Heart left ventricle (tissue), 16 donors: ENCODE results near the gene CALB2. TPM values are rescaled to one million over a fixed set of nuclear protein-coding genes. Genes with fewer than 3 reads are reported as not detected.

Experiments
- ATAC-seq, 4 donors: fragments of 200-7000 bp; cut with Tn5 transposase; one replicate each; pipeline ENCODE4 v1.9.1; 2020 to 2022; ENCODE audit warnings: moderate library complexity in 4 of 4, mild to moderate bottlenecking in 3 of 4, moderate number of reproducible peaks in 1 of 4
- DNase-seq, 5 donors: peaks; one replicate each; pipeline ENCODE4 v3.0.0-alpha.2; 2020
- H3K27ac ChIP-seq, 12 donors: fragments of 200-600 bp; sonication (generic) in 4 of 12; one replicate each; pipeline versions ENCODE4 v1.5.0 to v1.8.0; 2016 to 2022; ENCODE audit warnings: mild to moderate bottlenecking in 2 of 12
- H3K27me3 ChIP-seq, 9 donors: fragments of 200-600 bp; sonication (generic) in 2 of 9; one replicate each; pipeline versions ENCODE4 v1.5.1 to v1.8.0; 2016 to 2022; ENCODE audit warnings: mild to moderate bottlenecking in 3 of 9
- H3K36me3 ChIP-seq, 9 donors: fragments of 200-600 bp; sonication (generic) in 2 of 9; one replicate each; pipeline versions ENCODE4 v1.5.0 to v1.8.0; 2018 to 2022; ENCODE audit warnings: mild to moderate bottlenecking in 2 of 9
- H3K4me1 ChIP-seq, 12 donors: fragments of 200-600 bp; sonication (generic) in 4 of 12; one replicate each; pipeline versions ENCODE4 v1.5.0 to v1.8.0; 2016 to 2022; ENCODE audit warnings: mild to moderate bottlenecking in 3 of 12
- H3K4me3 ChIP-seq, 12 donors: fragments of 200-600 bp; sonication (generic) in 4 of 12; one replicate each; pipeline versions ENCODE4 v1.5.0 to v1.8.0; 2017 to 2022; ENCODE audit warnings: mild to moderate bottlenecking in 9 of 12, moderate library complexity in 4 of 12
- H3K9me3 ChIP-seq, 12 donors: fragments of 200-600 bp; sonication (generic) in 4 of 12; one replicate each; pipeline versions ENCODE4 v1.5.0 to v1.8.0; 2016 to 2022; ENCODE audit warnings: mild to moderate bottlenecking in 1 of 12
- POLR2A ChIP-seq, 2 donors: fragments of 450-650 bp; IDR thresholded peaks; one replicate each; pipeline ENCODE4 v1.6.1; 2017; ENCODE audit warnings: antibody characterized with exemption in 2 of 2, mild to moderate bottlenecking in 2 of 2, moderate library complexity in 2 of 2
- WGBS, 4 donors: extraction: QIAGEN DNeasy Blood & Tissue Kit in 2 of 4; methylation state at CpG; one replicate each; pipeline versions ENCODE4 v1.1.5 to v1.1.7; 2013 to 2018; 5-methylcytosine and 5-hydroxymethylcytosine counted together
- intact Hi-C, 10 donors: fragments of 100-400 bp; cut with DNase I; formaldehyde crosslinking; loops; one replicate each; pipeline versions ENCODE4 v1.11.1 to v1.14.2; 2022
- polyA plus RNA-seq, 2 donors: library from polyadenylated mRNA; stranded (reverse); fragments of 200-250 nt; gene quantifications; one replicate each; pipeline ENCODE4 v1.2.3, GENCODE V29; 2013
- total RNA-seq, 9 donors: library from RNA; depleted of rRNA in 2 of 9; stranded (reverse); fragments of >200 nt in 2 of 9; fragmentation: NEBNext Ultra II Directional in 3 of 9; extraction: Animal tissue kit (Norgen Biotek cat#: 25700) in 3 of 9; gene quantifications; one replicate each; pipeline versions ENCODE4 v1.1.0 to v1.2.4, GENCODE V29; 2016 to 2023
- TF ChIP-seq, protein P1 (sequence below), 12 donors: fragments of 200-600 bp; sonication (generic) in 4 of 12; IDR thresholded peaks; one replicate each; pipeline versions ENCODE4 v1.5.0 to v1.8.0; 2018 to 2022; ENCODE audit warnings: antibody characterized with exemption in 12 of 12, mild to moderate bottlenecking in 5 of 12
- donor health status: ischemic (EF 13 %, LVEDD 7.1; RV severe dilation, severe dysfunction).
- donor health status: healthy with polysubstance abuse.
- donor health status: DM: no; HTN: yes; CAD: no.
- donor health status: DM: no; HTN: no; CAD: no.
- donor health status: ischemic (EF 25% LVEDD 6.9; RV normal size, moderate dysfunction).
- donor health status: ischemic (EF 25% LVEDD 5.7; RV mildly dilated, moderate dysfunction).
- donor health status: healthy.
- donor health status: DM: yes; HTN: yes; CAD: no.
- donor health status: ischemic (EF 35%, LVEDD 5.7; RV mildly dilated, moderate dysfunction).
- donor health status: nonischemic (EF 11% LVEDD 7.7; RV severe dilation, severe dysfunction).
- donor health status: DM: yes; HTN: yes; CAD: no.
- donor health status: PGD.
- donor health status: ischemic (EF 29% LVEDD 5.4; RV normal size, mild dysfunction).
- donor health status: nonischemic (EF 23%, LVEDD 6.1; RV moderate dilation, normal function).

Gene CALB2
- total and polyA plus RNA-seq, 11 donors, result 0.35 to 76.2 (median 0.86) TPM; not detected in 2

GRCh38 chr16:71413341-71413740 lies 54.8 kb downstream of the CALB2 start:
- H3K27me3 ChIP-seq, result peaks cover 0 to 44% (median 12%) of the 10 kb centered on the region in 9 donors

GRCh38 chr16:71414038-71414437 lies 55.5 kb downstream of the CALB2 start:
- TF ChIP-seq, protein P1, sequence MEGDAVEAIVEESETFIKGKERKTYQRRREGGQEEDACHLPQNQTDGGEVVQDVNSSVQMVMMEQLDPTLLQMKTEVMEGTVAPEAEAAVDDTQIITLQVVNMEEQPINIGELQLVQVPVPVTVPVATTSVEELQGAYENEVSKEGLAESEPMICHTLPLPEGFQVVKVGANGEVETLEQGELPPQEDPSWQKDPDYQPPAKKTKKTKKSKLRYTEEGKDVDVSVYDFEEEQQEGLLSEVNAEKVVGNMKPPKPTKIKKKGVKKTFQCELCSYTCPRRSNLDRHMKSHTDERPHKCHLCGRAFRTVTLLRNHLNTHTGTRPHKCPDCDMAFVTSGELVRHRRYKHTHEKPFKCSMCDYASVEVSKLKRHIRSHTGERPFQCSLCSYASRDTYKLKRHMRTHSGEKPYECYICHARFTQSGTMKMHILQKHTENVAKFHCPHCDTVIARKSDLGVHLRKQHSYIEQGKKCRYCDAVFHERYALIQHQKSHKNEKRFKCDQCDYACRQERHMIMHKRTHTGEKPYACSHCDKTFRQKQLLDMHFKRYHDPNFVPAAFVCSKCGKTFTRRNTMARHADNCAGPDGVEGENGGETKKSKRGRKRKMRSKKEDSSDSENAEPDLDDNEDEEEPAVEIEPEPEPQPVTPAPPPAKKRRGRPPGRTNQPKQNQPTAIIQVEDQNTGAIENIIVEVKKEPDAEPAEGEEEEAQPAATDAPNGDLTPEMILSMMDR (IDR thresholded peaks at IDR 0.05), result no peak
- TF ChIP-seq POLR2A (IDR thresholded peaks at IDR 0.05), result no peak
- H3K27me3 ChIP-seq, result peaks cover 0 to 41% (median 12%) of the 10 kb centered on the region in 9 donors
- no peak overlapping the region for H3K4me3 ChIP-seq
- H3K4me1 ChIP-seq, result peaks cover 0 to 9% (median 0%) of the 10 kb centered on the region in 12 donors
- intact Hi-C loops, result loop anchor here in 5 of 10 donors (5.0 kb wide), 3 partner anchors 88 to 198 kb away; no protein-coding TSS in a partner anchor
- no peak overlapping the region for H3K27ac ChIP-seq
- ATAC-seq, result no peak
- no peaks in the 10 kb centered on the region for H3K36me3 ChIP-seq
- H3K9me3 ChIP-seq, result no peaks in the 10 kb centered on the region
- WGBS, 4 donors, result 88 to 91% (median 91%) methylated on average over 5 of the region's 5 CpGs
- no peak for DNase-seq

More at GRCh38 chr16:71413341-71413740, 54.8 kb downstream of the CALB2 start:
- H3K4me1 ChIP-seq, result peaks cover 0 to 9% (median 0%) of the 10 kb centered on the region in 12 donors
- TF ChIP-seq, protein P1 (IDR thresholded peaks at IDR 0.05), result no peak
- TF ChIP-seq POLR2A (IDR thresholded peaks at IDR 0.05), result no peak
- H3K4me3 ChIP-seq, result no peak overlapping the region
- intact Hi-C loops, result loop anchor here (2.0 to 5.0 kb wide), 6 partner anchors 85 to 199 kb away; no protein-coding TSS in a partner anchor
- 59 to 75% (median 66%) methylated on average over 4 of the region's 4 CpGs for WGBS, 4 donors
- ATAC-seq, result no peak
- H3K27ac ChIP-seq, result no peak overlapping the region
- H3K36me3 ChIP-seq, result no peaks in the 10 kb centered on the region
- DNase-seq, result no peak
- H3K9me3 ChIP-seq, result no peaks in the 10 kb centered on the region

GRCh38 chr16:71421911-71422310 lies 63.4 kb downstream of the CALB2 start:
- WGBS, 4 donors, result 46 to 66% (median 52%) methylated on average over 2 to 4 of the region's 4 CpGs
- Histone ChIP-seq H3K9me3 (peaks cover 0 to 3% (median 0%) of the 10 kb centered on the region in 12 donors), H3K36me3 (no peaks in the 10 kb centered on the region), H3K4me3 (no peak overlapping the region), H3K4me1 (peaks cover 0 to 8% (median 0%) of the 10 kb centered on the region in 12 donors), H3K27ac (no peak overlapping the region), H3K27me3 (peaks cover 4 to 49% (median 22%) of the 10 kb centered on the region in 9 donors)
- DNase-seq, result no peak
- intact Hi-C loops, result loop anchor here in 1 of 10 donors (10.0 kb wide), 1 partner anchor 193 kb away; no protein-coding TSS in a partner anchor
- no peak for ATAC-seq
- TF ChIP-seq, protein P1 (IDR thresholded peaks at IDR 0.05), result peak in 2 of 12 donors; percentile 11 to 17
- no peak for TF ChIP-seq POLR2A (IDR thresholded peaks at IDR 0.05)

GRCh38 chr16:71423016-71423415 lies 64.5 kb downstream of the CALB2 start:
- Histone ChIP-seq H3K36me3 (no peaks in the 10 kb centered on the region), H3K4me3 (no peak overlapping the region), H3K27ac (no peak overlapping the region), H3K4me1 (peaks cover 0 to 8% (median 0%) of the 10 kb centered on the region in 12 donors), H3K27me3 (peaks cover 4 to 43% (median 19%) of the 10 kb centered on the region in 9 donors), H3K9me3 (peaks cover 0 to 3% (median 0%) of the 10 kb centered on the region in 12 donors)
- no peak for TF ChIP-seq POLR2A (IDR thresholded peaks at IDR 0.05)
- DNase-seq, result no peak
- 54 to 89% (median 69%) methylated on average over 2 of the region's 2 CpGs for WGBS, 4 donors
- no peak for ATAC-seq
- intact Hi-C loops, result loop anchor here in 1 of 10 donors (10.0 kb wide), 1 partner anchor 192 kb away; no protein-coding TSS in a partner anchor
